Kidney epithelial cell (primary cell): Measurements from ENCODE around the gene OTUD4. TPM values are rescaled to one million over a fixed set of nuclear protein-coding genes. Genes with fewer than 3 reads are reported as not detected.
A peak's percentile ranks its signal among the peaks of the same experiment; 100 is the strongest.

ENCODE experiments used
- DNase-seq: peaks from one replicate; pipeline ENCODE4 v3.0.0-alpha.2; 2010; ENCODE audit warnings: low read depth
- H3K27me3 ChIP-seq: 2 replicates; pipeline ENCODE4 v1.6.0; 2011; ENCODE audit warnings: low read length; ENCODE audit not compliant: control insufficient read depth, insufficient read depth
- H3K36me3 ChIP-seq: 2 replicates; pipeline ENCODE4 v1.5.1; 2011; ENCODE audit warnings: low read length; ENCODE audit not compliant: control insufficient read depth, insufficient read depth
- H3K4me3 ChIP-seq: 2 replicates; pipeline ENCODE4 v1.5.1; 2011; ENCODE audit warnings: low read depth, mild to moderate bottlenecking, control low read depth, low read length
- total RNA-seq: library from RNA; depleted of rRNA; stranded (reverse); fragments of >200 nt; gene quantifications from 2 replicates; pipeline ENCODE4 v1.2.3, GENCODE V29; 2015
- TF ChIP-seq, protein P1 (sequence below): IDR thresholded peaks from 2 replicates; pipeline ENCODE4 v1.5.1; 2011; ENCODE audit warnings: mild to moderate bottlenecking, moderate library complexity, low read length, control low read depth, inconsistent platforms; ENCODE audit not compliant: insufficient read depth, poor library complexity, severe bottlenecking

OTUD4 gene
- total RNA-seq, 1 donor from 2014 or later, result 33.7 TPM

DNA sequence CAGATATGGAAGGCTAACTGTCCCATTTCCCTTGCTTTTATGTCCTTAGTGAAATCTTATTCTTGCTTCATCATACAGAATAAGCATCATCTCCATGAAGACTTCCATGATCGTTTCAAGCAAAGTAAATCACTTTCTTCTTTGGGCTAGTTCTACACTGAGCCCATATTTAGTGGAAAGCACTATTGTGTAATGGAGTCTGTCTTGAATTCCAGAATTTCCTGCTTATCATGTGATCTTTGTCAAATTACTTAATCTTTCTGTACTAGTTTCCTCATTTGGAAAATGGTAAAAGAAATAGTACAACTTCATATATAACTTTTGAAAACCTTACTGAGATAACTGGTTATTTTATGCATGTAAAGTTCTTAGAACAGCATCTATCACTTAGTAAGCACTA lies 90.0 kb downstream of the OTUD4 start:
- no peak for DNase-seq
- TF ChIP-seq, protein P1, sequence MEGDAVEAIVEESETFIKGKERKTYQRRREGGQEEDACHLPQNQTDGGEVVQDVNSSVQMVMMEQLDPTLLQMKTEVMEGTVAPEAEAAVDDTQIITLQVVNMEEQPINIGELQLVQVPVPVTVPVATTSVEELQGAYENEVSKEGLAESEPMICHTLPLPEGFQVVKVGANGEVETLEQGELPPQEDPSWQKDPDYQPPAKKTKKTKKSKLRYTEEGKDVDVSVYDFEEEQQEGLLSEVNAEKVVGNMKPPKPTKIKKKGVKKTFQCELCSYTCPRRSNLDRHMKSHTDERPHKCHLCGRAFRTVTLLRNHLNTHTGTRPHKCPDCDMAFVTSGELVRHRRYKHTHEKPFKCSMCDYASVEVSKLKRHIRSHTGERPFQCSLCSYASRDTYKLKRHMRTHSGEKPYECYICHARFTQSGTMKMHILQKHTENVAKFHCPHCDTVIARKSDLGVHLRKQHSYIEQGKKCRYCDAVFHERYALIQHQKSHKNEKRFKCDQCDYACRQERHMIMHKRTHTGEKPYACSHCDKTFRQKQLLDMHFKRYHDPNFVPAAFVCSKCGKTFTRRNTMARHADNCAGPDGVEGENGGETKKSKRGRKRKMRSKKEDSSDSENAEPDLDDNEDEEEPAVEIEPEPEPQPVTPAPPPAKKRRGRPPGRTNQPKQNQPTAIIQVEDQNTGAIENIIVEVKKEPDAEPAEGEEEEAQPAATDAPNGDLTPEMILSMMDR, result no peak
- Histone ChIP-seq H3K4me3 (no peak overlapping the region), H3K27me3 (no peaks in the 10 kb centered on the region), H3K36me3 (peaks cover 2% of the 10 kb centered on the region)

DNA sequence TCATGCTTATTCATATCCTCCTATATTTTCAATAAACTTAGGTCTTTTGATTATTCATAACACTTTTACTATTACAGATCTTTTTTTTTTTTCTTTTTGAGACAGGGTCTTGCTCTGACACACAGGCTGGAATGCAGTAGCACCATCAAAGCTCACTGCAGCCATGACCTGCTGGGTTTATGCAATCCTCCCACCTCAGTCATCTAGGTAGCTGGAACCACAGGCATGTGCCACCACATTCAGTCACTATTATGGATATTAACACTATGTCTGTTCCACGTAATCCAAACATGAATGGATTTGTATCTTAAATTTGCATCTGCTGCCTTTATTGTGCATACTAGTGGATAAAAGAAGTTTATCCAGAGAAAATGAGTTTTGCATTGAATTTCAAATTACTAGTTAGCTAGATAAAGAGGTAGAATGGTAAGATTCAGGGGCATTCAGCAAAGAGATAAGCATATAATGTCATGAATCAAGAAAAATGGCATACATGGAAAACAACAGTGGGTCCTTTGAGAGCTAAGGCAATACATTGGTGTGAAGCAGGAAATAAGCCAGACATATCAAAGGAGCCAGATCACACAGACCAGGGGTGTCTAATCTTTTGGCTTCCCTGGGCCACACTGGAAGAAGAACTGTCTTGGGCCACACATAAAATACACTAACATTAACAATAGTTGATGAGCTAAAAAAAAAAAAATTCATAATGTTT lies 96.3 kb downstream of the OTUD4 start:
- Histone ChIP-seq H3K27me3 (no peaks in the 10 kb centered on the region), H3K36me3 (no peaks in the 10 kb centered on the region), H3K4me3 (no peak overlapping the region)
- DNase-seq, result peak; percentile 56
- TF ChIP-seq, protein P1, result no peak

Other genes with a start within 250 kb of the OTUD4 start
- gene ANAPC10, start 82.4 kb downstream of the OTUD4 start, total RNA-seq, result 25.0 and 37.5 TPM in 2 replicates
- gene ABCE1, start 82.3 kb downstream of the OTUD4 start, total RNA-seq, result 95.8 and 97.6 TPM in 2 replicates